Measurements from ENCODE around the gene HDGF. TPM values are rescaled to one million over a fixed set of nuclear protein-coding genes. Genes with fewer than 3 reads are reported as not detected.

HDGF gene
- total and polyA plus RNA-seq, 2 of the 8 experiments (the other 6 are each of a cell fraction or from before 2014, with no cell fraction given), result 145 to 391 TPM

GRCh38 chr1:156746728-156747631 is 4.5 kb downstream of the HDGF start (continued):
- TF ChIP-seq SAP30 (IDR thresholded peaks at IDR 0.05; ENCODE audit: insufficient read depth, insufficient replicate concordance, low read length) (peak; percentile 19), KDM4A (IDR thresholded peaks at IDR 0.05; ENCODE audit: low read depth, low read length, severe bottlenecking) (no peak), SIN3A (conservative IDR thresholded peaks at IDR 0.05 in 1 of 2, IDR thresholded peaks at IDR 0.05 in 1 of 2; ENCODE audit: low read depth in 1 of 2, low read length in 2 of 2) (peak; percentile 63; a peak in 2 of 4 replicates), SP1 (IDR thresholded peaks at IDR 0.05; ENCODE audit: low read depth, low read length) (no peak; the same call in 1 of the 2 replicates), BACH1 (IDR thresholded peaks at IDR 0.05; ENCODE audit: low read length) (no peak), HDAC6 (IDR thresholded peaks at IDR 0.05; ENCODE audit: low read depth, low read length) (no peak), USF2 (IDR thresholded peaks at IDR 0.05; ENCODE audit: low read length) (no peak), CHD7 (IDR thresholded peaks at IDR 0.05; ENCODE audit: insufficient replicate concordance, low read length) (no peak)

Data from H1 (cell line).